Measurements from ENCODE around the gene ZEB2.

GRCh38 chr2:144412709-144413108, 107.2 kb downstream of the ZEB2 start:
- TF ChIP-seq CTCF (IDR thresholded peaks at IDR 0.05; ENCODE audit: extremely low read depth in 1 of 2, insufficient read depth in 1 of 2, low read depth in 1 of 2, low read length in 2 of 2) (no peak), FOS (IDR thresholded peaks at IDR 0.05; ENCODE audit: borderline replicate concordance, insufficient read depth, low read length) (no peak), POLR2A (IDR thresholded peaks at IDR 0.05; ENCODE audit: low read depth, low read length) (no peak), EZH2 (IDR thresholded peaks at IDR 0.05; ENCODE audit: borderline replicate concordance, low read depth, low read length, severe bottlenecking) (no peak)
- TF ChIP-seq, protein P1, sequence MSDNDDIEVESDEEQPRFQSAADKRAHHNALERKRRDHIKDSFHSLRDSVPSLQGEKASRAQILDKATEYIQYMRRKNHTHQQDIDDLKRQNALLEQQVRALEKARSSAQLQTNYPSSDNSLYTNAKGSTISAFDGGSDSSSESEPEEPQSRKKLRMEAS (IDR thresholded peaks at IDR 0.05; ENCODE audit: insufficient read depth, insufficient read length) = no peak

All from endothelial cell of umbilical vein (primary cell).